Naive thymus-derived CD8-positive, alpha-beta T cell (primary cell): ENCODE results near the gene DEF6. TPM values are rescaled to one million over a fixed set of nuclear protein-coding genes. Genes with fewer than 3 reads are reported as not detected.

ENCODE experiments used
- ATAC-seq, 2 donors: fragments of 150-1000 bp; cut with Tn5 transposase in 1 of 2; sonication (Bioruptor Pico), chemical (Tn5 transposase) in 1 of 2; 1 replicate in 1 of 2; 2 replicates in 1 of 2; pipeline ENCODE4 v1.10.0; 2021; ENCODE audit warnings: mild to moderate bottlenecking in 2 of 2, moderate library complexity in 2 of 2
- POLR2A ChIA-PET: fragments of 350-600 bp; sonication (Branson Sonifier 250); formaldehyde crosslinking; loops from one replicate; lab custom pipeline; 2021; ENCODE audit warnings: antibody characterized with exemption; lab: Charles Lee
- DNase-seq, 10 donors: peaks; one replicate each; pipeline versions ENCODE4 v3.0.0 to v3.0.0-alpha.2; 2020 to 2022
- H3K27ac Mint-ChIP-seq, 10 donors: one replicate each; pipeline ENCODE4 v1.8.0; 2020 to 2022; ENCODE audit warnings: mild to moderate bottlenecking in 10 of 10, mixed read lengths in 10 of 10, moderate library complexity in 4 of 10, inconsistent platforms in 1 of 10
- H3K27me3 Mint-ChIP-seq, 5 donors: one replicate each; pipeline ENCODE4 v1.8.0; 2021 to 2022; ENCODE audit warnings: mixed read lengths in 5 of 5
- H3K36me3 Mint-ChIP-seq, 3 donors: one replicate each; pipeline ENCODE4 v1.8.0; 2020 to 2022; ENCODE audit warnings: mixed read lengths in 3 of 3, mild to moderate bottlenecking in 2 of 3, inconsistent platforms in 1 of 3
- H3K4me1 Mint-ChIP-seq, 4 donors: one replicate each; pipeline ENCODE4 v1.8.0; 2021 to 2022; ENCODE audit warnings: mixed read lengths in 4 of 4
- H3K4me3 Mint-ChIP-seq, 10 donors: one replicate each; pipeline ENCODE4 v1.8.0; 2020 to 2022; ENCODE audit warnings: mild to moderate bottlenecking in 10 of 10, mixed read lengths in 10 of 10, moderate library complexity in 6 of 10, inconsistent platforms in 1 of 10
- H3K9me3 Mint-ChIP-seq, 9 donors: one replicate each; pipeline ENCODE4 v1.8.0; 2020 to 2022; ENCODE audit warnings: mixed read lengths in 9 of 9, mild to moderate bottlenecking in 3 of 9, inconsistent platforms in 1 of 9, moderate library complexity in 1 of 9
- polyA plus RNA-seq, 3 donors: library from polyadenylated mRNA; unstranded; fragments of 300-500 nt; fragmentation: Illumina TruSeq; gene quantifications; one replicate each; pipeline ENCODE4 v1.2.3, GENCODE V29; 2021
- total RNA-seq, 8 experiments: library from RNA in 2 of 8; stranded (reverse) in 2 of 8; gene quantifications; one replicate each; pipeline ENCODE4 v1.2.3 and lab custom pipeline; 2021 to 2026

Gene DEF6
- total and polyA plus RNA-seq, 5 experiments from 2014 or later, result 93.7 to 268 (median 196) TPM

- ATAC-seq (no peak), DNase-seq (no peak)
- H3K4me3 Mint-ChIP-seq, result peak overlapping the region in 4 of 10 donors; percentile 2 to 35 (median 14)
- peaks cover 0 to 5% (median 2%) of the 10 kb centered on the region in 3 donors for H3K36me3 Mint-ChIP-seq
- POLR2A ChIA-PET, result no interaction called here
- no peaks in the 10 kb centered on the region for H3K27me3 Mint-ChIP-seq
- peak overlapping the region; percentile 7 to 88 (median 66) for H3K27ac Mint-ChIP-seq
- no peaks in the 10 kb centered on the region for H3K9me3 Mint-ChIP-seq
- peaks cover 34 to 73% (median 68%) of the 10 kb centered on the region in 4 donors for H3K4me1 Mint-ChIP-seq
These were observed 35.0 kb upstream of the DEF6 start for GRCh38 chr6:35262596-35262995.

- no peak overlapping the region for H3K4me3 Mint-ChIP-seq
- ATAC-seq, result no peak
- H3K27ac Mint-ChIP-seq, result peak overlapping the region in 5 of 10 donors; percentile 5 to 50 (median 35)
- peaks cover 38 to 79% (median 60%) of the 10 kb centered on the region in 4 donors for H3K4me1 Mint-ChIP-seq
- H3K9me3 Mint-ChIP-seq, result no peaks in the 10 kb centered on the region
- H3K27me3 Mint-ChIP-seq, result no peaks in the 10 kb centered on the region
- peaks cover 0 to 8% (median 4%) of the 10 kb centered on the region in 3 donors for H3K36me3 Mint-ChIP-seq
- DNase-seq, result no peak
- POLR2A ChIA-PET, result interaction anchor here (0.6 to 1.0 kb wide), 2 partner anchors 54 to 627 kb away, joined by 3 to 4 read pairs; no protein-coding TSS in a partner anchor
These were observed 32.9 kb upstream of the DEF6 start for GRCh38 chr6:35264550-35265274.

- POLR2A ChIA-PET, result no interaction called here
- Mint-ChIP-seq H3K36me3 (peaks cover 0 to 11% (median 8%) of the 10 kb centered on the region in 3 donors), H3K27me3 (no peaks in the 10 kb centered on the region), H3K4me1 (peaks cover 33 to 74% (median 54%) of the 10 kb centered on the region in 4 donors), H3K27ac (peak overlapping the region in 2 of 10 donors; percentile 0 to 8), H3K4me3 (no peak overlapping the region), H3K9me3 (no peaks in the 10 kb centered on the region)
- no peak for DNase-seq
- ATAC-seq, result no peak
These were observed 32.1 kb upstream of the DEF6 start for GRCh38 chr6:35265523-35265922.

GRCh38 chr6:35267446-35267845 lies 30.2 kb upstream of the DEF6 start:
- Mint-ChIP-seq H3K4me1 (peaks cover 24 to 61% (median 37%) of the 10 kb centered on the region in 4 donors), H3K27me3 (no peaks in the 10 kb centered on the region), H3K4me3 (no peak overlapping the region), H3K9me3 (no peaks in the 10 kb centered on the region), H3K36me3 (peaks cover 0 to 14% (median 8%) of the 10 kb centered on the region in 3 donors), H3K27ac (peak overlapping the region in 4 of 10 donors; percentile 4 to 59 (median 33))
- DNase-seq (no peak), ATAC-seq (no peak)
- POLR2A ChIA-PET, result interaction anchor here (2.1 kb wide), 1 partner anchor 8 kb away, joined by 8 read pairs; the partner anchor contains the start of gene ZNF76

- Mint-ChIP-seq H3K4me3 (no peak overlapping the region), H3K36me3 (peaks cover 0 to 14% (median 8%) of the 10 kb centered on the region in 3 donors), H3K9me3 (no peaks in the 10 kb centered on the region), H3K27me3 (no peaks in the 10 kb centered on the region), H3K4me1 (peaks cover 20 to 56% (median 32%) of the 10 kb centered on the region in 4 donors), H3K27ac (peak overlapping the region in 3 of 10 donors; percentile 4 to 59 (median 16))
- DNase-seq (no peak), ATAC-seq (no peak)
- POLR2A ChIA-PET, result interaction anchor here (2.1 kb wide), 1 partner anchor 8 kb away, joined by 8 read pairs; the partner anchor contains the start of gene ZNF76
These were observed 29.7 kb upstream of the DEF6 start for GRCh38 chr6:35267897-35268296.

- Mint-ChIP-seq H3K36me3 (peaks cover 0 to 14% (median 8%) of the 10 kb centered on the region in 3 donors), H3K27me3 (no peaks in the 10 kb centered on the region), H3K4me1 (peaks cover 9 to 41% (median 16%) of the 10 kb centered on the region in 4 donors), H3K9me3 (no peaks in the 10 kb centered on the region), H3K4me3 (no peak overlapping the region), H3K27ac (peak overlapping the region in 1 of 10 donors; percentile 21)
- POLR2A ChIA-PET, result interaction anchor here (1.0 kb wide), 1 partner anchor 11 kb away, joined by 4 read pairs; no protein-coding TSS in a partner anchor
- DNase-seq, result no peak
- no peak for ATAC-seq
These were observed 25.6 kb upstream of the DEF6 start for GRCh38 chr6:35272005-35272404.

GRCh38 chr6:35273822-35274559 lies 23.6 kb upstream of the DEF6 start:
- H3K27me3 Mint-ChIP-seq, result no peaks in the 10 kb centered on the region
- ATAC-seq, result no peak
- POLR2A ChIA-PET, result interaction anchor here (0.5 to 0.6 kb wide), 2 partner anchors 11 to 1737 kb away, joined by 3 to 4 read pairs; no protein-coding TSS in a partner anchor
- no peaks in the 10 kb centered on the region for H3K9me3 Mint-ChIP-seq
- H3K4me1 Mint-ChIP-seq, result peaks cover 8 to 34% (median 13%) of the 10 kb centered on the region in 4 donors
- peak overlapping the region in 6 of 10 donors; percentile 3 to 69 (median 44) for H3K27ac Mint-ChIP-seq
- H3K4me3 Mint-ChIP-seq, result no peak overlapping the region
- no peak for DNase-seq
- H3K36me3 Mint-ChIP-seq, result peaks cover 0 to 11% (median 3%) of the 10 kb centered on the region in 3 donors

GRCh38 chr6:35275744-35276260 lies 21.8 kb upstream of the DEF6 start:
- no peak for ATAC-seq
- H3K27me3 Mint-ChIP-seq, result no peaks in the 10 kb centered on the region
- H3K4me1 Mint-ChIP-seq, result peaks cover 9 to 29% (median 13%) of the 10 kb centered on the region in 4 donors
- H3K27ac Mint-ChIP-seq, result peak overlapping the region in 1 of 10 donors; percentile 22
- H3K4me3 Mint-ChIP-seq, result no peak overlapping the region
- no peak for DNase-seq
- POLR2A ChIA-PET, result no interaction called here
- H3K36me3 Mint-ChIP-seq, result peaks cover 0 to 9% (median 0%) of the 10 kb centered on the region in 3 donors
- H3K9me3 Mint-ChIP-seq, result no peaks in the 10 kb centered on the region

GRCh38 chr6:35278708-35279107 lies 18.9 kb upstream of the DEF6 start:
- ATAC-seq (no peak), DNase-seq (no peak)
- no peaks in the 10 kb centered on the region for H3K9me3 Mint-ChIP-seq
- POLR2A ChIA-PET, result no interaction called here
- no peaks in the 10 kb centered on the region for H3K27me3 Mint-ChIP-seq
- H3K27ac Mint-ChIP-seq, result peak overlapping the region in 3 of 10 donors; percentile 50 to 74 (median 52)
- peaks cover 9 to 34% (median 10%) of the 10 kb centered on the region in 3 donors for H3K36me3 Mint-ChIP-seq
- peaks cover 7 to 25% (median 12%) of the 10 kb centered on the region in 4 donors for H3K4me1 Mint-ChIP-seq
- H3K4me3 Mint-ChIP-seq, result no peak overlapping the region

GRCh38 chr6:35280903-35281302 lies 16.7 kb upstream of the DEF6 start:
- Mint-ChIP-seq H3K9me3 (no peaks in the 10 kb centered on the region), H3K4me1 (peaks cover 0 to 13% (median 6%) of the 10 kb centered on the region in 4 donors), H3K27ac (peak overlapping the region in 1 of 10 donors; percentile 57), H3K36me3 (peaks cover 9 to 55% (median 11%) of the 10 kb centered on the region in 3 donors), H3K27me3 (no peaks in the 10 kb centered on the region), H3K4me3 (no peak overlapping the region)
- DNase-seq, result no peak
- POLR2A ChIA-PET, result no interaction called here
- no peak for ATAC-seq

GRCh38 chr6:35282472-35282871 lies 15.1 kb upstream of the DEF6 start:
- Mint-ChIP-seq H3K4me3 (no peak overlapping the region), H3K36me3 (peaks cover 9 to 69% (median 14%) of the 10 kb centered on the region in 3 donors), H3K4me1 (peaks cover 0 to 13% (median 5%) of the 10 kb centered on the region in 4 donors), H3K27me3 (no peaks in the 10 kb centered on the region), H3K9me3 (no peaks in the 10 kb centered on the region), H3K27ac (no peak overlapping the region)
- no peak for DNase-seq
- POLR2A ChIA-PET, result no interaction called here
- ATAC-seq, result no peak

- H3K4me1 Mint-ChIP-seq, result peaks cover 0 to 10% (median 5%) of the 10 kb centered on the region in 4 donors
- peak overlapping the region in 2 of 10 donors; percentile 24 to 56 for H3K27ac Mint-ChIP-seq
- no peaks in the 10 kb centered on the region for H3K27me3 Mint-ChIP-seq
- no peaks in the 10 kb centered on the region for H3K9me3 Mint-ChIP-seq
- H3K36me3 Mint-ChIP-seq, result peaks cover 9 to 78% (median 14%) of the 10 kb centered on the region in 3 donors
- POLR2A ChIA-PET, result interaction anchor here (0.6 kb wide), 1 partner anchor 15 kb away, joined by 3 read pairs; no protein-coding TSS in a partner anchor
- H3K4me3 Mint-ChIP-seq, result no peak overlapping the region
- no peak for ATAC-seq
- DNase-seq, result no peak
These were observed 14.3 kb upstream of the DEF6 start for GRCh38 chr6:35283361-35283760.
